Panc1 (cell line): ENCODE measurements around the gene KMT2B.

Experiments used
- POLR2AphosphoS5 ChIP-seq: IDR thresholded peaks from 2 replicates; pipeline ENCODE4 v1.6.1; 2012; ENCODE audit warnings: mild to moderate bottlenecking, low read depth, low read length, moderate library complexity
- TF ChIP-seq, protein P1 (sequence below): fragments of 450-650 bp; IDR thresholded peaks from 2 replicates; pipeline ENCODE4 v1.5.1; 2017; ENCODE audit warnings: mild to moderate bottlenecking

DNA sequence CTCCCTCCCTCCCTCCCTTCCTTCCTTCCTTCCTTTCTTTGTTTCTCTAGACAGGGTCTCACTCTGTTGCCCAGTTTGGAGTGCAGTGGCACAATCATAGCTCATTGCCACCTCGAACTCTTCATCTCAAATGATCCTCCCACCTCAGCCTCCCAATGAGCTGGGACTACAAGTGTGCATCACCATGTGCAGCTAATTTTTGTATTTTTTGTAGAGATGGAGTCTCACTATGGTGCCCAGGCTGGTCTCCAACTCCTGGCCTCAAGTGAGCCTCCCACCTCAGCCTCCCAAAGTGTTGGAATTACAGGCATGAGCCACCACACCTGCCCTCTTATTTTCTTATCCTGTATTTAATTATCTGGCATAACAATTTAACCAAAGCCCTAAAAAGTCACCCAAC is 47.1 kb upstream of the KMT2B start:
- TF ChIP-seq, protein P1, sequence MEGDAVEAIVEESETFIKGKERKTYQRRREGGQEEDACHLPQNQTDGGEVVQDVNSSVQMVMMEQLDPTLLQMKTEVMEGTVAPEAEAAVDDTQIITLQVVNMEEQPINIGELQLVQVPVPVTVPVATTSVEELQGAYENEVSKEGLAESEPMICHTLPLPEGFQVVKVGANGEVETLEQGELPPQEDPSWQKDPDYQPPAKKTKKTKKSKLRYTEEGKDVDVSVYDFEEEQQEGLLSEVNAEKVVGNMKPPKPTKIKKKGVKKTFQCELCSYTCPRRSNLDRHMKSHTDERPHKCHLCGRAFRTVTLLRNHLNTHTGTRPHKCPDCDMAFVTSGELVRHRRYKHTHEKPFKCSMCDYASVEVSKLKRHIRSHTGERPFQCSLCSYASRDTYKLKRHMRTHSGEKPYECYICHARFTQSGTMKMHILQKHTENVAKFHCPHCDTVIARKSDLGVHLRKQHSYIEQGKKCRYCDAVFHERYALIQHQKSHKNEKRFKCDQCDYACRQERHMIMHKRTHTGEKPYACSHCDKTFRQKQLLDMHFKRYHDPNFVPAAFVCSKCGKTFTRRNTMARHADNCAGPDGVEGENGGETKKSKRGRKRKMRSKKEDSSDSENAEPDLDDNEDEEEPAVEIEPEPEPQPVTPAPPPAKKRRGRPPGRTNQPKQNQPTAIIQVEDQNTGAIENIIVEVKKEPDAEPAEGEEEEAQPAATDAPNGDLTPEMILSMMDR: no peak
- TF ChIP-seq POLR2AphosphoS5: no peak
